Right lobe of liver (tissue), 4 donors: ENCODE measurements around the gene VPS35L.

Experiments
- CTCF ChIP-seq, 4 donors: fragments of 200-600 bp in 3 of 4; fragments of 450-650 bp in 1 of 4; IDR thresholded peaks; one replicate each; pipeline versions ENCODE4 v1.5.1 to v1.8.0; 2016 to 2022; ENCODE audit warnings: antibody characterized with exemption in 4 of 4, mild to moderate bottlenecking in 2 of 4
- POLR2A ChIP-seq: fragments of 450-650 bp; IDR thresholded peaks from one replicate; pipeline ENCODE4 v1.6.1; 2017; ENCODE audit warnings: antibody characterized with exemption, mild to moderate bottlenecking
- donor health status: DM: no; HTN: no; CAD: no.
- donor health status: DM: no; HTN: no; CAD: no.
- donor health status: DM: no; HTN: yes; CAD: no.

GRCh38 chr16:19507867-19508266 lies 47.6 kb upstream of the VPS35L start:
- TF ChIP-seq CTCF (IDR thresholded peaks at IDR 0.05) = no peak
- no peak for TF ChIP-seq POLR2A
